Endodermal cell (in vitro differentiated cells): ENCODE results near the gene GTF2I. TPM values are rescaled to one million over a fixed set of nuclear protein-coding genes. Genes with fewer than 3 reads are reported as not detected.
A peak's percentile ranks its signal among the peaks of the same experiment; 100 is the strongest.

Source experiments
- DNase-seq: peaks from one replicate; pipeline ENCODE4 v3.0.0-alpha.2; 2017
- H3K27ac ChIP-seq: 2 replicates; pipeline ENCODE4 v1.5.1; 2013; ENCODE audit warnings: mild to moderate bottlenecking, low read depth, low read length, moderate library complexity
- H3K27me3 ChIP-seq: 2 replicates; pipeline ENCODE4 v1.6.1; 2013; ENCODE audit warnings: mild to moderate bottlenecking, low read length, moderate library complexity; ENCODE audit not compliant: insufficient read depth, control insufficient read depth, poor library complexity, severe bottlenecking
- H3K36me3 ChIP-seq: 2 replicates; pipeline ENCODE4 v1.7.0; 2013; ENCODE audit warnings: mild to moderate bottlenecking, low read length, moderate library complexity; ENCODE audit not compliant: control insufficient read depth, insufficient read depth
- H3K4me1 ChIP-seq: one replicate; pipeline ENCODE4 v1.7.0; 2013; ENCODE audit warnings: low read length; ENCODE audit not compliant: control insufficient read depth, insufficient read depth
- H3K4me3 ChIP-seq: 2 replicates; pipeline ENCODE4 v1.5.1; 2013; ENCODE audit warnings: mild to moderate bottlenecking, low read length, moderate library complexity
- H3K9ac ChIP-seq: 2 replicates; pipeline ENCODE4 v1.6.1; 2013; ENCODE audit warnings: mild to moderate bottlenecking, low read length, moderate library complexity; ENCODE audit not compliant: poor library complexity, severe bottlenecking; ENCODE audit errors: extremely low read depth
- H3K9me3 ChIP-seq: 2 replicates; pipeline ENCODE4 v1.6.1; 2013; ENCODE audit warnings: mild to moderate bottlenecking, low read length, moderate library complexity; ENCODE audit not compliant: control insufficient read depth
- H3K27ac Mint-ChIP-seq: 2 replicates; pipeline ENCODE4 v1.8.0; 2020; ENCODE audit warnings: mixed read lengths
- H3K27me3 Mint-ChIP-seq: 2 replicates; pipeline ENCODE4 v1.8.0; 2021; ENCODE audit warnings: mild to moderate bottlenecking, mixed read lengths; ENCODE audit not compliant: insufficient read depth
- H3K36me3 Mint-ChIP-seq: 2 replicates; pipeline ENCODE4 v1.8.0; 2020; ENCODE audit warnings: low read depth, mixed read lengths
- H3K4me1 Mint-ChIP-seq: 2 replicates; pipeline ENCODE4 v1.8.0; 2020; ENCODE audit warnings: mixed read lengths
- H3K4me3 Mint-ChIP-seq: 2 replicates; pipeline ENCODE4 v1.8.0; 2020; ENCODE audit warnings: mild to moderate bottlenecking, moderate library complexity, mixed read lengths
- H3K9me3 Mint-ChIP-seq: 2 replicates; pipeline ENCODE4 v1.8.0; 2020; ENCODE audit warnings: mild to moderate bottlenecking, mixed read lengths
- CTCF ChIP-seq: fragments of 200-600 bp; sonication (generic); conservative IDR thresholded peaks from 2 replicates; pipeline ENCODE4 v1.5.0; 2021; ENCODE audit warnings: antibody characterized with exemption, mild to moderate bottlenecking
- WGBS, 2 experiments: methylation state at CpG; one replicate each; pipeline versions ENCODE4 v1.1.5 to v1.1.7; 2013; ENCODE audit warnings: missing lambda C conversion rate in 2 of 2, mixed read lengths in 1 of 2; ENCODE audit not compliant: insufficient coverage in 1 of 2, insufficient read length in 1 of 2; 5-methylcytosine and 5-hydroxymethylcytosine counted together
- total RNA-seq, 2 donors: library from RNA; stranded (reverse); fragmentation: NEBNext Ultra II Directional in 1 of 2; extraction: Animal tissue kit (Norgen Biotek cat#: 25700) in 1 of 2; gene quantifications; 2 replicates in 1 of 2; 3 replicates in 1 of 2; pipeline ENCODE4 v1.2.1, GENCODE V29; 2021

GTF2I gene
- total RNA-seq, 2 donors from 2014 or later = 391 to 519 TPM

- Mint-ChIP-seq H3K36me3 (peaks cover 88% of the 10 kb centered on the region), H3K27ac (peak overlapping the region; percentile 83), H3K4me1 (no peaks in the 10 kb centered on the region), H3K27me3 (no peaks in the 10 kb centered on the region), H3K9me3 (peaks cover 10% of the 10 kb centered on the region), H3K4me3 (no peak overlapping the region)
- H3K27me3 ChIP-seq = no peaks in the 10 kb centered on the region
- no peak overlapping the region for H3K9ac ChIP-seq
- H3K27ac ChIP-seq = no peak overlapping the region
- DNase-seq = no peak
- H3K9me3 ChIP-seq = peaks cover 33% of the 10 kb centered on the region
- WGBS, 2 experiments = 91 to 100% methylated on average over 4 to 7 of the region's 7 CpGs
- H3K4me1 ChIP-seq = no peaks in the 10 kb centered on the region
- peaks cover 97% of the 10 kb centered on the region for H3K36me3 ChIP-seq
- no peak for TF ChIP-seq CTCF
- H3K4me3 ChIP-seq = no peak overlapping the region
Measured at GRCh38 chr7:74708569-74709275, 51.2 kb downstream of the GTF2I start.

DNA sequence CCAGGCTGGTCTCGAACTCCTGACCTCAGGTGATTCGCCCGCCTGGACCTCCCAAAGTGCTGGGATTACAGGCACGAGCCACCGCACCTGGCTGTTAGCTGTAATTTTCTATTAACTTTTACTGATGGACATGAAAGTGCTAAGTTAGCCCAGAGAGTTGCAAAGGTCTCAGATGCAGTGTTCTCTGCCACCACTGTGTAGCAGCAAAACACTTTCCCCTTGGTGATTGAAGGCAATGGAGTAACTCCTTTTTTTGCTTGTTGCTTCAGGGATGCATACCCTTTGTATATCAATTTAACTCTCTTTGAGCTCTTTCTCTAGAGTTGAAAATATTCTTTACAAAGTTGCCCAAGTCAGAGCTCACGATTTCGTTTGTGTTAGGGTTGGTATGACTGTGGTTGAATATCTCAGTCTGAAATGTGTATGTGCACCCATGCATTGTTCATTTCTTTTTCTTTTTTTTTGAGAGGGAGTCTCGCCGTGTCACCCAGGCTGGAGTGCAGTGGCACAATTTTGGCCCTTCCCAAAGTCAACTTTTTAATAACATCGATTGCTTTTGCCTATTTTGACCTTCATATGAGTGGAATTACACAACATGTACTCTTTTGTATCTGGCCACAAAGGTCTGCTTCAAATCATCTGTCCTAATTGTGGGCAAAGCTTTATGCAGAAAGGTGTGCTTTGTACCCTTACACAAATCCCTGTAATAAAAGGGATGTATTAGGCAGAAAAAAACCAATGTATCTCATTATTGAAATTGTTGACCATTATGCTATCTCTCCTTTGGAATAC, 52.6 kb downstream of the GTF2I start:
- WGBS, 2 experiments = 93 to 98% methylated on average over 10 of the region's 10 CpGs
- no peak overlapping the region for H3K4me3 Mint-ChIP-seq
- peaks cover 12% of the 10 kb centered on the region for H3K9me3 Mint-ChIP-seq
- H3K27me3 Mint-ChIP-seq = no peaks in the 10 kb centered on the region
- no peak overlapping the region for H3K27ac Mint-ChIP-seq
- H3K9ac ChIP-seq = no peak overlapping the region
- H3K4me1 Mint-ChIP-seq = no peaks in the 10 kb centered on the region
- peak; percentile 39 for TF ChIP-seq CTCF
- peaks cover 98% of the 10 kb centered on the region for H3K36me3 ChIP-seq
- H3K27ac ChIP-seq = no peak overlapping the region
- H3K27me3 ChIP-seq = no peaks in the 10 kb centered on the region
- no peak overlapping the region for H3K4me3 ChIP-seq
- no peaks in the 10 kb centered on the region for H3K4me1 ChIP-seq
- H3K36me3 Mint-ChIP-seq = peaks cover 91% of the 10 kb centered on the region
- no peak for DNase-seq
- peaks cover 35% of the 10 kb centered on the region for H3K9me3 ChIP-seq

- H3K4me1 Mint-ChIP-seq = no peaks in the 10 kb centered on the region
- H3K9me3 Mint-ChIP-seq = peaks cover 12% of the 10 kb centered on the region
- peaks cover 81% of the 10 kb centered on the region for H3K36me3 Mint-ChIP-seq
- DNase-seq = no peak
- H3K27ac Mint-ChIP-seq = no peak overlapping the region
- no peak overlapping the region for H3K27ac ChIP-seq
- TF ChIP-seq CTCF = no peak
- H3K4me1 ChIP-seq = no peaks in the 10 kb centered on the region
- H3K9ac ChIP-seq = no peak overlapping the region
- H3K4me3 Mint-ChIP-seq = no peak overlapping the region
- H3K27me3 Mint-ChIP-seq = no peaks in the 10 kb centered on the region
- no peaks in the 10 kb centered on the region for H3K27me3 ChIP-seq
- H3K4me3 ChIP-seq = no peak overlapping the region
- peaks cover 35% of the 10 kb centered on the region for H3K9me3 ChIP-seq
- H3K36me3 ChIP-seq = peaks cover 99% of the 10 kb centered on the region
Measured at GRCh38 chr7:74713567-74713966, 56.0 kb downstream of the GTF2I start.
